ENCODE data around the gene EPHB1. TPM values are rescaled to one million over a fixed set of nuclear protein-coding genes. Genes with fewer than 3 reads are reported as not detected.

The EPHB1 gene
- total RNA-seq, 1 experiment from 2014 or later, result 0.86 TPM

DNA sequence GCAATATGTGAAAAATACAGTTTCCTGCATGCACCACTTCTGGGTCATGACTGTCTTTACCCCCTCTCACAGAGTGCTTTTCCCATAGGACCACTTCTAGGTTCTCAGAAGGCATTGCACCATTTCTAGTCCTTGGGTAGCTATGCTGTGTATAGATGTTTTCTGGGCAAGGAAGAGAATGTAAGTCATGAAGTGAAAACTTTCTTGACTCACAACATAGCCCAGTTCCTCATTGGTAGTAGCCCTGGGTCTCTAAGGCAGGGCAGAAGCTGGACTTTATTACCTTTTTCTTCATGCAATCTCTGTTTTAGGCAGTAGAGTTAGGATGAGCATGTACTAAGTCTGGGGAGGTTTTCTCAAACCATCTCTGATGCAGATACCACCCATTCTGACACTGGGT, 203.1 kb downstream of the EPHB1 start (continued):
- TF ChIP-seq POLR2AphosphoS5 (IDR thresholded peaks at IDR 0.05; ENCODE audit: low read depth, low read length), result no peak
- no peak for TF ChIP-seq POLR2A (IDR thresholded peaks at IDR 0.05; ENCODE audit: borderline replicate concordance, extremely low read depth, insufficient read depth, insufficient read length)

DNA sequence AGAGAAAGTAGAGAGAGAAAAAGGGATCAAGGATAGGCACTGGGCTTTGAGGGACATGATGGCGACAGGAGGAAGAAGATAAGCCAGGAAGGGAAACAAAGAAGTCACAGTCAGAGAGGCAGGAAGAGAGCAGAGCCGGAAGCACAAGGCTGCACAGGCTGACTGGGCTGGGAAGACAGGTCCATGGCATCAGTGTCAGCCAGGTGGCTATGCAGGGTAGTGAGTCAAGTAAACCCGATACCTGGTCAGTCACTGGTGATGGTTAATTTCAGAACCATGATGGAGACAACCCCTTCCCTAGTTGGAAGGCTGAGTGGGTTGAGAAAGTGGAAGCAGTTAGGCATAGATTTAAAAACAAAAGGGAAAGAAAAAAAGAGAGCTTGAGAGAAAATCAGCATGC, 203.8 kb downstream of the EPHB1 start:
- ATAC-seq, result no peak
- Histone ChIP-seq H2AFZ (ENCODE audit: low read depth, low read length, poor library complexity, severe bottlenecking) (no peak overlapping the region), H3K79me2 (ENCODE audit: insufficient read depth, low read length) (no peaks in the 10 kb centered on the region), H3K27ac (ENCODE audit: low read depth, low read length) (no peak overlapping the region), H3K27me3 (ENCODE audit: insufficient read depth, low read length) (peaks cover 44% of the 10 kb centered on the region), H3K36me3 (ENCODE audit: control insufficient read depth in 1 of 2, insufficient read depth in 2 of 2, low read length in 2 of 2) (no peaks in the 10 kb centered on the region), H3K4me2 (ENCODE audit: low read length) (no peak overlapping the region), H4K20me1 (ENCODE audit: insufficient read depth) (no peaks in the 10 kb centered on the region; the same call in 1 of the 2 replicates), H3K9ac (ENCODE audit: low read length) (no peak overlapping the region), H3K9me2 (ENCODE audit: insufficient read depth) (no peaks in the 10 kb centered on the region), H3K4me1 (ENCODE audit: control insufficient read depth in 1 of 2, insufficient read depth in 2 of 2, low read length in 2 of 2) (no peaks in the 10 kb centered on the region), H3K9me3 (ENCODE audit: control insufficient read depth in 1 of 2, insufficient read depth in 1 of 2, low read depth in 1 of 2, low read length in 2 of 2) (no peaks in the 10 kb centered on the region), H3K4me3 (replicated peaks in 1 of 2; ENCODE audit: low read depth in 1 of 2, low read length in 2 of 2) (no peak overlapping the region)
- BruUV-seq (replicated peaks), result no TSS peak
- TF ChIP-seq CBX3 (IDR thresholded peaks at IDR 0.05; ENCODE audit: low read depth) (no peak), POLR2AphosphoS5 (IDR thresholded peaks at IDR 0.05; ENCODE audit: low read depth, low read length) (no peak), ZFX (IDR thresholded peaks at IDR 0.05) (no peak), SRF (IDR thresholded peaks at IDR 0.05; ENCODE audit: low read depth) (no peak), JUND (IDR thresholded peaks at IDR 0.05) (no peak), TCF7L2 (IDR thresholded peaks at IDR 0.05; ENCODE audit: borderline replicate concordance, extremely low read depth, insufficient read depth, insufficient read length) (no peak), CEBPB (IDR thresholded peaks at IDR 0.05; ENCODE audit: low read depth) (no peak), SIN3A (IDR thresholded peaks at IDR 0.05; ENCODE audit: low read depth) (no peak), SP1 (IDR thresholded peaks at IDR 0.05; ENCODE audit: low read depth) (no peak), FOSL1 (IDR thresholded peaks at IDR 0.05; ENCODE audit: low read depth) (no peak), EZH2 (IDR thresholded peaks at IDR 0.05) (no peak), POLR2A (IDR thresholded peaks at IDR 0.05; ENCODE audit: borderline replicate concordance, extremely low read depth, insufficient read depth, insufficient read length) (no peak), ELF1 (IDR thresholded peaks at IDR 0.05; ENCODE audit: borderline replicate concordance, low read depth) (no peak)
- TF ChIP-seq, protein P1, sequence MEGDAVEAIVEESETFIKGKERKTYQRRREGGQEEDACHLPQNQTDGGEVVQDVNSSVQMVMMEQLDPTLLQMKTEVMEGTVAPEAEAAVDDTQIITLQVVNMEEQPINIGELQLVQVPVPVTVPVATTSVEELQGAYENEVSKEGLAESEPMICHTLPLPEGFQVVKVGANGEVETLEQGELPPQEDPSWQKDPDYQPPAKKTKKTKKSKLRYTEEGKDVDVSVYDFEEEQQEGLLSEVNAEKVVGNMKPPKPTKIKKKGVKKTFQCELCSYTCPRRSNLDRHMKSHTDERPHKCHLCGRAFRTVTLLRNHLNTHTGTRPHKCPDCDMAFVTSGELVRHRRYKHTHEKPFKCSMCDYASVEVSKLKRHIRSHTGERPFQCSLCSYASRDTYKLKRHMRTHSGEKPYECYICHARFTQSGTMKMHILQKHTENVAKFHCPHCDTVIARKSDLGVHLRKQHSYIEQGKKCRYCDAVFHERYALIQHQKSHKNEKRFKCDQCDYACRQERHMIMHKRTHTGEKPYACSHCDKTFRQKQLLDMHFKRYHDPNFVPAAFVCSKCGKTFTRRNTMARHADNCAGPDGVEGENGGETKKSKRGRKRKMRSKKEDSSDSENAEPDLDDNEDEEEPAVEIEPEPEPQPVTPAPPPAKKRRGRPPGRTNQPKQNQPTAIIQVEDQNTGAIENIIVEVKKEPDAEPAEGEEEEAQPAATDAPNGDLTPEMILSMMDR (IDR thresholded peaks at IDR 0.05 in 2 of 3, conservative IDR thresholded peaks at IDR 0.05 in 1 of 3; ENCODE audit: borderline replicate concordance in 1 of 3, insufficient read depth in 1 of 3, low read depth in 2 of 3, low read length in 2 of 3), result no peak
- TF ChIP-seq, protein P2, sequence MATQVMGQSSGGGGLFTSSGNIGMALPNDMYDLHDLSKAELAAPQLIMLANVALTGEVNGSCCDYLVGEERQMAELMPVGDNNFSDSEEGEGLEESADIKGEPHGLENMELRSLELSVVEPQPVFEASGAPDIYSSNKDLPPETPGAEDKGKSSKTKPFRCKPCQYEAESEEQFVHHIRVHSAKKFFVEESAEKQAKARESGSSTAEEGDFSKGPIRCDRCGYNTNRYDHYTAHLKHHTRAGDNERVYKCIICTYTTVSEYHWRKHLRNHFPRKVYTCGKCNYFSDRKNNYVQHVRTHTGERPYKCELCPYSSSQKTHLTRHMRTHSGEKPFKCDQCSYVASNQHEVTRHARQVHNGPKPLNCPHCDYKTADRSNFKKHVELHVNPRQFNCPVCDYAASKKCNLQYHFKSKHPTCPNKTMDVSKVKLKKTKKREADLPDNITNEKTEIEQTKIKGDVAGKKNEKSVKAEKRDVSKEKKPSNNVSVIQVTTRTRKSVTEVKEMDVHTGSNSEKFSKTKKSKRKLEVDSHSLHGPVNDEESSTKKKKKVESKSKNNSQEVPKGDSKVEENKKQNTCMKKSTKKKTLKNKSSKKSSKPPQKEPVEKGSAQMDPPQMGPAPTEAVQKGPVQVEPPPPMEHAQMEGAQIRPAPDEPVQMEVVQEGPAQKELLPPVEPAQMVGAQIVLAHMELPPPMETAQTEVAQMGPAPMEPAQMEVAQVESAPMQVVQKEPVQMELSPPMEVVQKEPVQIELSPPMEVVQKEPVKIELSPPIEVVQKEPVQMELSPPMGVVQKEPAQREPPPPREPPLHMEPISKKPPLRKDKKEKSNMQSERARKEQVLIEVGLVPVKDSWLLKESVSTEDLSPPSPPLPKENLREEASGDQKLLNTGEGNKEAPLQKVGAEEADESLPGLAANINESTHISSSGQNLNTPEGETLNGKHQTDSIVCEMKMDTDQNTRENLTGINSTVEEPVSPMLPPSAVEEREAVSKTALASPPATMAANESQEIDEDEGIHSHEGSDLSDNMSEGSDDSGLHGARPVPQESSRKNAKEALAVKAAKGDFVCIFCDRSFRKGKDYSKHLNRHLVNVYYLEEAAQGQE (IDR thresholded peaks at IDR 0.05; ENCODE audit: low read depth), result no peak
- TF ChIP-seq, protein P3, sequence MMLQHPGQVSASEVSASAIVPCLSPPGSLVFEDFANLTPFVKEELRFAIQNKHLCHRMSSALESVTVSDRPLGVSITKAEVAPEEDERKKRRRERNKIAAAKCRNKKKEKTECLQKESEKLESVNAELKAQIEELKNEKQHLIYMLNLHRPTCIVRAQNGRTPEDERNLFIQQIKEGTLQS (IDR thresholded peaks at IDR 0.05), result no peak
- TF ChIP-seq, protein P4, sequence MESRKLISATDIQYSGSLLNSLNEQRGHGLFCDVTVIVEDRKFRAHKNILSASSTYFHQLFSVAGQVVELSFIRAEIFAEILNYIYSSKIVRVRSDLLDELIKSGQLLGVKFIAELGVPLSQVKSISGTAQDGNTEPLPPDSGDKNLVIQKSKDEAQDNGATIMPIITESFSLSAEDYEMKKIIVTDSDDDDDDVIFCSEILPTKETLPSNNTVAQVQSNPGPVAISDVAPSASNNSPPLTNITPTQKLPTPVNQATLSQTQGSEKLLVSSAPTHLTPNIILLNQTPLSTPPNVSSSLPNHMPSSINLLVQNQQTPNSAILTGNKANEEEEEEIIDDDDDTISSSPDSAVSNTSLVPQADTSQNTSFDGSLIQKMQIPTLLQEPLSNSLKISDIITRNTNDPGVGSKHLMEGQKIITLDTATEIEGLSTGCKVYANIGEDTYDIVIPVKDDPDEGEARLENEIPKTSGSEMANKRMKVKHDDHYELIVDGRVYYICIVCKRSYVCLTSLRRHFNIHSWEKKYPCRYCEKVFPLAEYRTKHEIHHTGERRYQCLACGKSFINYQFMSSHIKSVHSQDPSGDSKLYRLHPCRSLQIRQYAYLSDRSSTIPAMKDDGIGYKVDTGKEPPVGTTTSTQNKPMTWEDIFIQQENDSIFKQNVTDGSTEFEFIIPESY (IDR thresholded peaks at IDR 0.05; ENCODE audit: extremely low read depth, insufficient replicate concordance, low read length), result no peak
- RAD21 ChIA-PET (ENCODE audit: low non-redundant PET in 1 of 2, low total read pairs in 2 of 2, uncharacterized antibody in 2 of 2, unreplicated experiment in 2 of 2), result no interaction called here
- intact Hi-C loops (cut with micrococcal nuclease), result no loop called here
- CTCF ChIA-PET, result no interaction called here
- POLR2A ChIA-PET, result no interaction called here
- DNase-seq (ENCODE audit: low read depth, low spot score), result no peak

All from HCT116 (cell line).